HG03097 (cell line): ENCODE data around the gene TBC1D22B.

Source experiments
- ATAC-seq: cut with Tn5 transposase; IDR thresholded peaks from one replicate; pipeline ENCODE4 v1.9.1; 2021; ENCODE audit not compliant: unreplicated experiment, low FRiP score

Gene TBC1D22B, protein sequence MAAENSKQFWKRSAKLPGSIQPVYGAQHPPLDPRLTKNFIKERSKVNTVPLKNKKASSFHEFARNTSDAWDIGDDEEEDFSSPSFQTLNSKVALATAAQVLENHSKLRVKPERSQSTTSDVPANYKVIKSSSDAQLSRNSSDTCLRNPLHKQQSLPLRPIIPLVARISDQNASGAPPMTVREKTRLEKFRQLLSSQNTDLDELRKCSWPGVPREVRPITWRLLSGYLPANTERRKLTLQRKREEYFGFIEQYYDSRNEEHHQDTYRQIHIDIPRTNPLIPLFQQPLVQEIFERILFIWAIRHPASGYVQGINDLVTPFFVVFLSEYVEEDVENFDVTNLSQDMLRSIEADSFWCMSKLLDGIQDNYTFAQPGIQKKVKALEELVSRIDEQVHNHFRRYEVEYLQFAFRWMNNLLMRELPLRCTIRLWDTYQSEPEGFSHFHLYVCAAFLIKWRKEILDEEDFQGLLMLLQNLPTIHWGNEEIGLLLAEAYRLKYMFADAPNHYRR

DNA sequence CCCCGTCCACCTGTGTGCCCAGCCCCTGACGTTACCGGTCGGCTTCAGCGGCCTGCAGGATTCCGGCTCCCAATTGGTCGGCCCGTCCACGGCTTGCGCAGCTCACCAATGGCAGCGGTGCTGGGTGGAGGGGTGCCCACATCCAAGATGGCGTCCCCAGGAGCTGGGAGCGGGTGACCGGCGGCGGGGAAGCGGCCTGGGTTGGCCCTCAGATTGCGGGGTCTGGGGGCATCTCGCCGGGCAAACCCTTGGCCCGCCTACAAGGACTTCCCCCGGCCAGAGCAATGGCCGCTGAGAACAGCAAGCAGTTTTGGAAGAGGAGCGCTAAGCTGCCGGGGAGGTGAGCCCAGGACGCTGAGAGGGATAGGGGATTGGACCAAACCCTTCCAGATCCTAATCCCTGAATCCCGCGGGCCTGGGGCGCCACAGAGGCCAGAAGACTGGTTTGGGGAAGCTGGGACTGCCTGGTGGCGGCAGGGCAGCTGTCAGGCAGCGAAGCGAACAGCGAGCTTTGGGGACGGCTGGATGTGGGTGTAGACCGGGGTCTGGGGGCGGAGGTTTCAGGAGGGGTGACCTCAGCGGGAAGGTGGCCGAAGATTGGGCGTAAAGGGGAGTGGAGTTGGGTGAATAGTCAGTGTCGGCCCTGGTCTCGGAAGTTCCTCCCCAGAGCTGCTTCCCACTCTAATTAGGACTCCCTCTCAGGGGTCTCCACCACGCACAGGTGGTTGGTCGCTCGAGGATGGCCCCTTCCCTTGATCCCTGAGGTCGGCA, at the start of gene TBC1D22B, which contains the start of gene TMEM217:
TBC1D22B (plus strand) TSS at position 139 of the 771 bp plus-strand sequence; CDS start at position 285, 146 bp downstream.
TMEM217 (minus strand) TSS at position 511 of the 771 bp plus-strand sequence. CDS start 39,114 bp downstream, outside the sequence.
- peak; percentile 85 for ATAC-seq

DNA sequence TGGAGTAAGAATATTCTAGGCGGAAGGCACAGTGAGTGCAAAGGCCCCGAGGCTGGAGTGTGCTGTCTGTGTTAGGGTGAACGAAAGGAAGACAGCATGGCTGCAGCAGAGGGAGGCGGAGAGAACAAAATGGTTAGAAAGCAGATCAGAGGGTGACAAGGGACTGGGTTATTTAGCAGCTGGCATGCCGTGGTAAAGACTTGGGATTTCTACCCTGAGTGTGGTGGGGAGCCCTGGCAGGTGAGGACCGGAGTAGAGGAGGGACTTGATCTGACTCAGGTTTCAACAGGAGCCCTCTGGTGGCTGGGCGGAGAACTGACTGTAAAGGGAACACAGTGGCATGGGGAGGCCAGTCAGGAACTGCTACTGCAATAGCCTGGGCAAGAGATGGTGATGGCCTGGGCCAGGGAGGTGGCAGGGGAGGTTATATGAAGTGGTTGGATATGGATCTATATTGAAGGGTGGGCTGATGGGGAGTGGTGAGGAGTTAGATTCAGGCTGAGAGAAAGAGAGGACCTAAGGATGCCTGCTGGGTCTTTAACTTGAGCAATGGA, 49.6 kb upstream of the TBC1D22B start:
- no peak for ATAC-seq

DNA sequence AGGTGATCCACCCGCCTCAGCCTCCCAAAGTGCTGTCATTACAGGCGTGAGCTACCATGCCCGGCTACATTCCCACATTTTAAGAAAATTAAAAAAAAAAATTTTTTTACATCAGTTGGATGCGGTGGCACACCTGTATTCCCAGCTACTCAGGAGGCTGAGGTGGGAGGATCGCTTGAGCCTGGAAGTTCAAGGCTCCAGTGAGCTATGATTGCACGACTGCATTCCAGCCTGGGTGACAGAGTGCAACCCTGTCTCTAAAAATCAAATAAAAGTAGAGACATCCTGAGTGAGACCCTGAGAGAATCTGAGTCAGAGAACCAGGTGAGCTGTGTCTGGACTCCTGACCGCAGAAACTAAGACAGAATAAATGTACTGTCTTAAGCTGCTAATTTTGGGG, 48.8 kb upstream of the TBC1D22B start:
- ATAC-seq = no peak

DNA sequence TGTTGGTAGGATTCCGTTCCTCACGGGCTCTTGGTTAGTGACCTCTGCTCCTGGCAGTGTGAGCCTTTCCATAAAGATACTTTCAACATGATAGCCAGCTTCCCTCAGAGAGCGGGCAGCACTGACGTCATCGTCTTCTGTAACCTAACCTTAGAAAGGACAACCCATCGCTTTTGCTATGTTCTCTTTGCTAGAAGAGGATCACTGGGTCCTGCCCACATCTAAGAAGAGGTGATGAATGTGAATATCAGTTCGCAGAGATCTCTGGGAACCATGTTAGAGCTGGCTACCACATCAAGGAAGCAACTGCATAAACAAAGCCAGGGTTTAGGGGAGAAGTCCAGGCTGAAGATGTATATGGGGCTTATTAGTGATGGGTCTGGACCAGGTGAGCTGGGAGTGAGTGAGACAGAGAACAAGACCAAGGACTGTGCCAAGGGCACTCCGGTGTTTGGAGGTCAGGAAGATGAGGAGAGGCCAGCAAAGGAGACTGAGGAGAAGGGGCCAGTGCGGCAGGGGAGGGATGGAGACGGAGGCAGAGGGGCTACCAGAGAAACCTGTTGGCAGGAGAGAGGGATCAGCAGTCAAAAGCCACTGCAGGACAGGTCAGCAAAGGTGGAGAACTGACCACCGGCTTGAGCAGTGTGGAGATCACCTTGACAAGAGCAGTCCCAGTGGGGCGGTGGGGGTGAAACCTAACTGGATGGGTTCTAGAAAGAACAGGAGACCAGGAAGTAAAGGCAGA, 47.9 kb upstream of the TBC1D22B start:
- no peak for ATAC-seq

DNA sequence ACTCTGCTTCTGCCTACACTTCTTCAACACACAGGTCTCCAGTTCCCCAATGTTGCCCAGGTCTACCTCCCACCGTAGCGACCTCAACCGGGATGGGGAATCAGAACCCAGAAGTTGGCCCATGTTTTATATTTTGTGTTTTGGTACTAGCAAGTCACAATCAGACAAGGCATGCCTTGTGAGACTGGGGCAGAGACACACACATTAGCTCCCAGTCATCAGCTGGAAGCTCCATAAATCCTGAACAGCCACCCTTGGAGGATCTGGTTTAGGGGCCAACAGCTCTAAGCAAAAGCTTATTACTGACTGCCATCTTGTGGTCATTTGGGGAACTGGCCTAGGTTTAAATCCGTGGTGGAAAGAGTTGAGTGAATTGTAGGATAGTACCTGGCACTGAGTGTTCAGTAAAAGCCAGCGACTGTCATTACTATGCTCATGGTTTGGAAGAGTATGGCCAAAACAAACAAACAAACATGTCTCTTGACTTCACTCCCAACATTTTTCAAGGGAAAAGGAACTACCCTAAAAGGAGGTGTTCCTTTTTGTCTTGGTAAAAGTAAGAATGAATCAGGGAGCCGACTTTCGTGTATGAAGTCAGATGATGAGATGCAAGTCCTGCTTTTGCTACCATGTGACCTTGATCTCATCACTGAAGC, 47.1 kb upstream of the TBC1D22B start:
- ATAC-seq = no peak

DNA sequence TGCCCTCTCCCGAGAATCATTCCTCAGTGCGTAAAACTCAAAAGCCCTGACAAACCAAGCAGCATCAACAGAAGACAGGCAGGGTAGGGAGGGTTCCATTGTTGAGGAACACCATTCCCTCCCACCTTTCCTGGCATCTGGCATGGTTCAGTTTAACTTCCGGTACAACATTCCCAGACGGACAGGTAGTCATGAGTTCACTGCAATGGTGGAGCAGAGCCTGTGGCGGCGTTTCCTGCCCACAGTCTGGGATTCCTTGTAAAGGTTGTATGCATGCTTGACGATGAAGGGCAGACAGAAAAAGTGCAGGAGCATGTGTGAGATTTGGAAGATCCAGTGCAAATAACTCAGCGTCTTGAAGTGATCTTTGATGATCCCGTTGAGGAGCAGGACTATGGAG, 45.3 kb upstream of the TBC1D22B start:
- ATAC-seq = no peak

DNA sequence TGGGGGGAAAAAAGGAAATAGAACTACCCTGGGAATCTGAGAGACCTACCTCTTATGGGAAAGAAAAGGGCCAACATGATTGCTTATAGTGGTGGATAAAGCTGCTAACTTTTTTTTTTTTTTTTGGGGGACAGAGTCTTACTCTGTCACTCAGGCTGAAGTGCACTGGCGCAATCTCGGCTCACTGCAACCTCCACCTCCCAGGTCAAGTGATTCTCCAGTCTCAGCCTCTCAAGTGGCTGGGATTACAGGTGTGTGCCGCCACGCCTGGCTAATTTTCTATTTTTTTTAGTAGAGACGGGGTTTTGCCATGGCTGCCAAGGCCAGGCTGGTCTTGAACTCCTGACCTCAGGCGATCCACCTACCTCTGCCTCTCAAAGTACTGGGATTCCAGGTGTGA, 39.5 kb upstream of the TBC1D22B start:
- no peak for ATAC-seq

DNA sequence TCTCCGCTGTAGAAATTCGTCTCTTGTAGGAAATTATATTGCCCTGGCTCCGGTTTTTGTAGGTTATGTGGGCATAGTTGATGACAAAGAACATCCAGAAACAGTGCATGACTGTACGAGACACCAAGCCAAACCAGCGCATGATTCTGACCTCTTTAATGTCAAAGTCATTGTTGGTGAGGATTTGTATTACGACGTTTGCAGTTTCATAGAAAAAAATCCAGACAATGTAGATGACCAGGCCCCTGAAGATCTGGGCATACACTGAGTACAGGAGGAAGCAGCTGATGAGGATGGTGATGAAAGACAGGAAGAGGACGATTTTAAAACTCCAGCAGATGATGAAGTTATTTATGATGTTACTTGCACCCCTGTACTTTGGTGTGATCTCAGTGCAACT, 39.1 kb upstream of the TBC1D22B start:
- no peak for ATAC-seq

DNA sequence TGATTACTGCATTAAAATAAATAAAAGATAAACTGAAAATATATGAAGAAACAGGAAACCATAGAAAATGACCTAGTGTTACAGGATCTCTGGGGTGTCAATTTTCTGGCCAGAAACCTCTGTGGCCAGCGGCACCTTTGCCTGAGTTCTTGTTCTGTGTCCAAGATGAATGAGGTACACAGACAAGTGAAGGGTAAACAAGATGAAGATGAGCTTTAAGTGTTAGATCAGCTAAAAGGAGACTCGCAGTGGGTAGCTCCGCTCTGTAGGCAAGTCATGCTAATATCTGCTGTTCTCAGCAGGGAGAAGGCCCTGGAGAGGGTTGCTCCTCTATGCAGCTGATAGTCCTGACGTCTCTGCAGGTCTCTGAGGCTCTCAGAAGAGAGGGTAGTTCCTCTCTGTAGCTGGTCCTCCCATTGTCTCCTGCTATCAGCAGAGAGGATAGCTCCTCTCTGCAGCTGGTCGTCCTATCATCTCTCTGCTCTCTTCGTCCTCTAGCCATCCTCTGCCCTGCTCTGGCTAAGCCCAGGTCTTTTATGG, 35.9 kb upstream of the TBC1D22B start:
- no peak for ATAC-seq

DNA sequence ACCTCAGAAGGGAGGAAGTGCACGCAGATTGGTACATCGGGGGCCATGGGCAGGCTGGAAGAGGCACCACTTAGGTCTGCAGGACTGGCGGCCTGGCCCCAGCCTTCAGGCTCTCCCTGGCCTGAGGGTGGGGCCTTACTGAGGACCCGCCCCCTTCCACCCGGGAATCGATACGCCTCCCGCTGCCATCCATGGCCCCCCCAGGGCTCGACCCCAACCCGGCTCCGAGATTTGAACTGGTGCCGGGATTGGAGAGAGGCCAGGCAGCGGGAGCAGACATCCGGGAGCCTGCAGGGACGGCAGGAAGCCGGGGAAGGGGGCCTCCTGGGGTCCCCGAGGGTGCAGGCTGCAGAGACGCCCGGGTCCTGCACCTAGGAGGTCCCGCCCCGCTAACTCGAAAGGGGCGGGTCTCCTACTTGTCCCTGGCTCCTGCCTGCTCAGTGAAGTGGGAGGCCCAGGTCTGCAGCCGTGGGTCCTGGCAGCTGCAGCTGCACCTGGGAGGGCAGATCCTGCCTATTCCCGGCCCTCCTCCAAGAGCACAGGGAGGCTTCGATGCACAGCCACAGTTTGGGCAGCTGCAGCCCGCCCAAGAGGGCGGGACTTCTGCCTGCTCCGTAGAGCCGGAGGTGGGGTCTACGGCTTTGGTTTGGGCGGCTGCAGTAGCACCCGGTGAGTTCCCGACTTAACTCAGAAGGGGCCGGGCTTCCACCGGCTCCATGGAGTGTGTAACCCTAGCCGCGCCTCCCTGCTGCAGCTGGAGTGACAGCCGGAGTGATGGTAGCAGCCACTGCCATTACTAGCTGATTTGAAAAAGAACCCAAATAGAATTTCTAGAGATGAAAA, 35.2 kb upstream of the TBC1D22B start:
- peak; percentile 89 for ATAC-seq

DNA sequence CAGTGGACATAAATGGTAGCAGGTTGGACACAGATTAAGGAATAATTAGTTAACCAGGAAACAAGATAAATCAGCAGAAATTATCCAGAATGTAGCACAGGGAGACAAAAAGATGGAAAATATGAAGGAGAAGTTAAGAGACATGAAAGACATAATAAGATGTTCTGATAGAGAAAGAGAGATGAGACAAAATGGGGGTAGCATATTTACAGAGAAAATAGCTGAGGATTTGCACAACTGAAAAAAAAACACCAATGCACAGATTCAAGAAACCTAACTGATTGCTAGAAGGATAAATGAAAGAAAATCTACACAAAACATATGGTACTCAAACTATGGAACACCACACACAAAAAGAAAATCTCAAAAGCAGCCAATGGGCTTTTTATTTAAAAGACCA, 34.6 kb upstream of the TBC1D22B start:
- no peak for ATAC-seq

DNA sequence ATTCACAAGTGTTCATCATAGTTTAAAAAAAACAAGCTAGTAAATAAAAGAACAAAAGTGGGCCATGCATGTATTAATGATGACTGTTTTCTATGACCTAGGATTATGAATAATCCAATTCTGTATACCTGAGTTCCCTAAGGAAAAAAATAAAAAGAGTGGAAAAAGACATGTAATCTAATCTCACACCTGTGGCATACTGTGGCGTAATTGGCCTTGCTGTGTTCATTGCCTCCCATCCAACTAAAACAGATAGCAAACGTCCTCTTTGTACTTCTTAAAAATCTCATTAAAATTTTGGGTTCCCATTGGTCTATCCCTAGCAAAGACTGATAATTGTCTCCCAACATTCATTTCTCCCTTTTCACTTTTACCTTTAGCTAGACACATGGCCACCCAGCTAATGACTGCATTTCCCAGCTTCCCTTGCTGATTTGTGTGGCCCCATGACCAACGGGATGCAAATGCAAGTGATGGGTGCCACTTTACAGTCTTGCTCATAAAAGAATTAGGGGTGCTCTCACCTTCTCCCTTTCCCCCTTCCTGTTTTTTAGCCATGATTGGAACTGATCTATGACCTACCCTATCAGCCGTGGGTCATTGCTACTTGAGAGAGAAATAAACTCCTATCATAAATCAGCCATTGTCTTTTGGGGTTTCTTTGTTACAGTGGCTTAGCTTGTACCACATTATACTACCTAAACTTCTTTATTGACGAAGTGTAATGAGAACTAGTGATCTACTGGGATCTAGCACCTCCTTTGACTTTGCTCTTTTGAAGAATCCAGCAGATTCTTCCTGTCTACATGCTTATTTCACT, 32.0 kb upstream of the TBC1D22B start:
- no peak for ATAC-seq

DNA sequence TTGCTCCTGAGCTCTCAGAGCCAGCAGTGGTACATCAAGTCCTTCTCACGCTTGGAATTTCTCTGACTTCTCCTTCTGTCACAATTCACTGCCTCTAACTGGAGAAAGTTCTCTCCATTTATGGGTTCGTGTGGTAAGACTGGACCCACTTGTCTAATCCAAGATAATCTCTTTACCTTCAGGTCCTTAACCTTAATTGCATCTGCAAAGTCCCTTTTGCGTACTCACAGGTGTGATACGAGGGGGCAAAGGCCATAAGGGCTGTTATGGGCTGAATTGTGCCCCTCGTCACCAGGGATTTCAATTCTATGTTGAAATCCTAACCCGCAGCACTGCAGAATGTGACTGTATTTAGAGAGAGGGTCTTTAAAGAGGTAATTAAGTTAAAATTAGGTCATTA, 27.5 kb upstream of the TBC1D22B start:
- ATAC-seq = no peak

DNA sequence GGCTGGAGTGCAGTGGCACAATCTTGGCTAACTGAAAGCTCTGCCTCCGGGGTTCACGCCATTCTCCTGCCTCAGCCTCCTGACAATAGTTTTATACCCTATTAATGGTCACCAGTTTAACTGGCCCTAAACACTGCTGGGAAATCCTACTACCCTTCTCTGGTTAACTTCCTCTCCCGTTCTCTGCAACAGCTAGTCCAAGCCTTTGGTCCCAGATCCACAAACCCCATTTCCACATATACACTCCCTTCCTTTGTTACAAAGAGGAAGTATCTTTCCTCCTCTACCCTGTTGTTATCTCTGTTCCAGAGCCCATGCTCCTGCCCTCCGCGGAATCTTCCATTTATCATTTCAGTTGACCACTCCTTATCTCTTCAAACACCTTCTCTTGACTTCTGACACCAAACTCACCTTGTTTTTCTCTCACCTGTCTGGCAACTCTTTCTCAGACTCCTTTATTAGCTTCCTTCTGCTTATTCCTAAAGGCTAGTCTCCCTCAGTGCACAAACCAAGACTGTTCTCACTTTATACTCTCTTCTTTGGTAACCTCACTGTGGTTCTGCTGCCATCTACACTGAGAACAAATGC, 25.0 kb upstream of the TBC1D22B start:
- ATAC-seq = no peak

DNA sequence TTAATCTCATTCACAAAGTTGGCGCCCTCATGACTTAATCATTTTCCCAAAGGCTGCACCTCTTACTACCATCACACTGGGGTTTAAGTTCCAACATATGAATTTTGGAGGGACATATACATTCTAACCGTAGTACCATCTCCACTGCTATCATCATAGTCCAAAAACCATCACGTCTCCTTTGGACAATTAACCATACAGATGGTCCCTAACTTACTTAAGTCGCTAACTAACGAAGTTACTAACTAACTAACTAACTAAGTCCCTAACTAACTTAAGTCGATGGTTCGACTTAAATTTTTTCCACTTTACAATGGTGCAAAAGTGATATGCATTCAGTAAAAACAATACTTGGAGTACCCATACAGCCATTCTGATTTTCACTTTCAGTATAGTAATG, 24.0 kb upstream of the TBC1D22B start:
- ATAC-seq = no peak

DNA sequence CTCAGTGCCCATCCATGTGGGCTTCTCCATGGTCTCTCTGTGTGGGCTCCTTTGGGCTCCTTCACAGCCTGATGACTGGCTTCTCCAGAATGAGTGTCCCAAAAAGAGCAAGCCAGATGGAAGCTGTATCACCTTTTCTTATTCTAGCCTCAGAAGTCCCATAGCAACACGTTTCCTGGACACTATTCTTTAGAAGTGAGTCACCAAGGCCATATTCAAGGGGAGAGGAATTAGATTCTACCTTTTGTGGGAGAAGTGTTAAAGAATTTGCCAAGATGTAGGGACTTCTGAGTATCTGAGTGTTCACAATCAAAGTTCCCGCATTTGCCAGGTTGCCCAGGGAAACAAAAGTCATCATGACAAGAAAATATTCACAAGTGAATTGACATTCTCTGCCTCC, 20.7 kb upstream of the TBC1D22B start:
- no peak for ATAC-seq

DNA sequence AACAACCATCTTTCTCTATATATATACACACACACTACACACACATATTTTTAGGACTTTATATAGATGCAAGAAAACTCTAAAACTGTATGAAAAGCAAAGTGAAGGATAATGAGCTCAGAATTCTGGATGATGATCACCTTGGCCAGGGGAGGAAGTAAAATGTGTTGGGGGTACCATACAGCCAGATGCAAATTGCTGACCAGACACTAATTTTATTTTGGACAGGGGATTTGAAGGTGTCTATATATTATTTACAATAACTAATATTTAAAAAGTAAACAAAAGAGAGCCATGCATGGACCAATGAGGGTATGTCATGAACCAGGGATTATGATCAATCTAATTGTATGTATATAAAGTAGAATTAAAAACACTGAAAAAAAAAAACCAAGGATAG, 19.8 kb upstream of the TBC1D22B start:
- no peak for ATAC-seq

DNA sequence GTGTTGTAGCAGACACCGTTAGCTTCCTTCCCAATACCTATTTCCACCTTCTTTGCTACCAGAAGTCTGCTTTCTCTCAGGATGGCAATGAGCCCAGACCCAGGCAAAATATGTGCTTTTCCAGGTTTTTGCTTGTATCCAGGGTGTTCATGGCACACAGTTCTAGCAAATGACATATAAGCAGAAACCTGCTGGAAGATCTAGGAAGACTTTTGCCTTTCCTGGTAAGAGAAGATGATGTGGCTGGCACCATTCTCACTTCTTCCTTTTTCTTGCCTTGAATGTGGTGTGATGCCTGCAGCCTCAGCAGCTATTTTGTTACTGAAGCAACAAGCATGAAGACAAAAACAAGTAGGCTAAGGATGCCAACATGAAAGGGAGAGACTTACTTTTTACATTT, 19.2 kb upstream of the TBC1D22B start:
- no peak for ATAC-seq
